Naive thymus-derived CD4-positive, alpha-beta T cell (primary cell): ENCODE measurements around the gene CISTR. TPM values are rescaled to one million over a fixed set of nuclear protein-coding genes. Genes with fewer than 3 reads are reported as not detected.
A peak's percentile ranks its signal among the peaks of the same experiment; 100 is the strongest.

Experiments
- ATAC-seq: fragments of 150-1000 bp; cut with Tn5 transposase; 2 replicates; pipeline ENCODE4 v1.10.0; 2021; ENCODE audit warnings: mild to moderate bottlenecking, moderate library complexity
- CTCF ChIA-PET: fragments of 350-600 bp; sonication (Branson Sonifier 250); formaldehyde crosslinking; loops from one replicate; lab custom pipeline; 2021; ENCODE audit warnings: antibody characterized with exemption; lab: Charles Lee
- POLR2A ChIA-PET: fragments of 350-600 bp; sonication (Branson Sonifier 250); formaldehyde crosslinking; loops from one replicate; lab custom pipeline; 2021; ENCODE audit warnings: antibody characterized with exemption, inconsistent platforms; lab: Charles Lee
- DNase-seq, 9 donors: peaks; one replicate each; pipeline versions ENCODE4 v3.0.0 to v3.0.0-alpha.2; 2020 to 2022; ENCODE audit warnings: mixed read lengths in 1 of 9
- H3K27ac ChIP-seq: one replicate; pipeline ENCODE4 v1.7.0; 2013; ENCODE audit warnings: mild to moderate bottlenecking, low read depth, low read length, moderate library complexity
- H3K27me3 ChIP-seq, 2 donors: one replicate each; pipeline ENCODE4 v1.7.0; 2013; ENCODE audit warnings: low read length in 2 of 2, mild to moderate bottlenecking in 2 of 2, moderate library complexity in 2 of 2; ENCODE audit not compliant: control insufficient read depth in 2 of 2, insufficient read depth in 2 of 2
- H3K36me3 ChIP-seq, 3 experiments: 1 replicate in 2 of 3; 2 replicates in 1 of 3; pipeline ENCODE4 v1.7.0; 2013; ENCODE audit warnings: low read length in 3 of 3, mild to moderate bottlenecking in 3 of 3, moderate library complexity in 1 of 3; ENCODE audit not compliant: insufficient read depth in 3 of 3, control insufficient read depth in 2 of 3
- H3K4me1 ChIP-seq, 2 donors: one replicate each; pipeline ENCODE4 v1.7.0; 2013; ENCODE audit warnings: low read length in 2 of 2, mild to moderate bottlenecking in 2 of 2, moderate library complexity in 1 of 2; ENCODE audit not compliant: control insufficient read depth in 2 of 2, insufficient read depth in 2 of 2
- H3K4me3 ChIP-seq: 2 replicates; pipeline ENCODE4 v1.7.0; 2013; ENCODE audit warnings: mild to moderate bottlenecking, low read length
- H3K9me3 ChIP-seq, 3 experiments: 1 replicate in 2 of 3; 2 replicates in 1 of 3; pipeline ENCODE4 v1.7.0; 2013; ENCODE audit warnings: low read length in 3 of 3; ENCODE audit not compliant: control insufficient read depth in 2 of 3
- H3K27ac Mint-ChIP-seq, 9 donors: one replicate each; pipeline ENCODE4 v1.8.0; 2020 to 2022; ENCODE audit warnings: mixed read lengths in 9 of 9, mild to moderate bottlenecking in 8 of 9, moderate library complexity in 5 of 9, inconsistent platforms in 2 of 9
- H3K27me3 Mint-ChIP-seq, 5 donors: one replicate each; pipeline ENCODE4 v1.8.0; 2021 to 2022; ENCODE audit warnings: mixed read lengths in 5 of 5, mild to moderate bottlenecking in 1 of 5
- H3K36me3 Mint-ChIP-seq, 5 donors: one replicate each; pipeline ENCODE4 v1.8.0; 2020 to 2022; ENCODE audit warnings: mixed read lengths in 5 of 5, mild to moderate bottlenecking in 3 of 5, inconsistent platforms in 1 of 5
- H3K4me1 Mint-ChIP-seq, 7 donors: one replicate each; pipeline ENCODE4 v1.8.0; 2020 to 2022; ENCODE audit warnings: mixed read lengths in 7 of 7, mild to moderate bottlenecking in 3 of 7, inconsistent platforms in 1 of 7
- H3K4me3 Mint-ChIP-seq, 10 donors: one replicate each; pipeline ENCODE4 v1.8.0; 2020 to 2022; ENCODE audit warnings: mild to moderate bottlenecking in 10 of 10, mixed read lengths in 10 of 10, moderate library complexity in 6 of 10, inconsistent platforms in 2 of 10
- H3K9me3 Mint-ChIP-seq, 11 donors: one replicate each; pipeline ENCODE4 v1.8.0; 2020 to 2022; ENCODE audit warnings: mixed read lengths in 11 of 11, mild to moderate bottlenecking in 4 of 11, inconsistent platforms in 1 of 11, moderate library complexity in 1 of 11
- intact Hi-C, 2 donors: fragments of 100-400 bp; cut with micrococcal nuclease; formaldehyde crosslinking; loops; one replicate each; pipeline ENCODE4 v1.15.1; 2023
- polyA plus RNA-seq, 2 donors: library from polyadenylated mRNA; unstranded; fragments of 300-500 nt; fragmentation: Illumina TruSeq; gene quantifications; one replicate each; pipeline ENCODE4 v1.2.3, GENCODE V29; 2021
- total RNA-seq, 6 experiments: library from RNA in 5 of 6; stranded (reverse) in 5 of 6; gene quantifications; 1 replicate in 5 of 6; 2 replicates in 1 of 6; pipeline ENCODE4 v1.2.3 and lab custom pipeline; 2021 to 2026

Gene CISTR
- total RNA-seq: not detected
- polyA plus RNA-seq: not detected
- total RNA-seq (lab: John Stamatoyannopoulos, UW): not detected

DNA sequence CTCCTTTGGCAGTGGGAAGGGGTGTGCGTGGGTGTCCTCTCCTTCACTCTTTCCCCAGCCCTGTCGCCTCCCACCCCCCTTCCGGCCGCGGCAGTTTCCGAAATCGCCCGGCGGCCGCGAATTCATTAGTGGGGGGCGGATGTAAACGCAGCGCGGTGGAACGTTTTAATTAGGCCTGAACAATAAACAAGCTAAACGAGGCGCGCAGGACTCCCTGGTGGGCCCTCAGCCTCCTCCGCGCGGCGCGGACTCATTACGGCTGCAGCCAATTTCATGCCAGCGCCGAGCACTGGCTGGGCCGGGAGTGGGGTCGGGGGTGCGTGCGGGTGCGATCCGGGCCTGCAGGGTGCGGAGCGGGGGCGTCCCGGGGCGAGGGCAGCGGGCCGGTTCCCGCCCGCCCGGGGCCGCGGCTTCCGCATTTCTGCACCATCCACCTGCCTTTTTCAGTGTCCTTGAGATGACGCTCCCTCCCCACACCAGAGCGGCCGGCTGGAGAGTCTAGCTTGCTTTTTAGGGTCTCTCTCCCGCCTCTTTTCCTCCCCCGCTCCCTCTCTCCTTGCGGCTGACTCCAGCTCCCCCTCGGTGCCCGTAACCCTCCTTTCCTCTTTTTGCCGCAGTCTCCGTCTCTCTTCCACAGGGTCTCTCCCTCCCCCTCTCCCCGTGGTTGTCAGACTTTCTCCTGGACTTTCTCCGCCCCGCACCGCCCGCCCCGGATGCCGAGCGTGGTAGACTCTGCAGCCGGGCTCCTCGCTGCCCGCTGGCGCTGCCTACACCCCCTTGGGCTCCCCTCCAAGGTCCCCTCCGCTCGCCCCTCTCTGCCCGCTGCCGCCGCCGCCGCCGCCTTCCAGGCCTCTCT lies at the start of gene CISTR:
Gene CISTR (minus strand): TSS at position 644 of the 856 bp plus-strand sequence.
- H3K9me3 ChIP-seq: no peaks in the 10 kb centered on the region
- H3K4me1 Mint-ChIP-seq: peaks cover 0 to 27% (median 3%) of the 10 kb centered on the region in 7 donors
- H3K4me3 Mint-ChIP-seq: no peak within 1 kb of the TSS
- peak within 1 kb of the TSS; percentile 49 for H3K4me3 ChIP-seq
- no peaks in the 10 kb centered on the region for H3K36me3 ChIP-seq
- ATAC-seq: peak; percentile 20
- intact Hi-C loops: loop anchor here in 1 of 2 donors (10.0 kb wide), 1 partner anchor 523 kb away; no protein-coding TSS in a partner anchor
- H3K4me1 ChIP-seq: peaks cover 9 to 23% of the 10 kb centered on the region in 2 donors
- peak in 2 of 9 donors; percentile 24 to 53 for DNase-seq
- H3K36me3 Mint-ChIP-seq: no peaks in the 10 kb centered on the region
- peaks cover 0 to 4% (median 0%) of the 10 kb centered on the region in 11 donors for H3K9me3 Mint-ChIP-seq
- ChIA-PET CTCF (interaction anchor here (1.0 to 3.3 kb wide), 3 partner anchors 8 to 49 kb away, joined by 3 to 20 read pairs (median 6); no protein-coding TSS in a partner anchor), POLR2A (interaction anchor here (1.0 to 1.1 kb wide), 2 partner anchors 25 to 49 kb away, joined by 3 read pairs; partner anchors contain the start of gene CALCOCO1)
- peaks cover 0 to 9% (median 0%) of the 10 kb centered on the region in 5 donors for H3K27me3 Mint-ChIP-seq
- no peaks in the 10 kb centered on the region for H3K27me3 ChIP-seq
- H3K27ac ChIP-seq: no peak within 1 kb of the TSS
- H3K27ac Mint-ChIP-seq: peak within 1 kb of the TSS in 1 of 9 donors; percentile 17

DNA sequence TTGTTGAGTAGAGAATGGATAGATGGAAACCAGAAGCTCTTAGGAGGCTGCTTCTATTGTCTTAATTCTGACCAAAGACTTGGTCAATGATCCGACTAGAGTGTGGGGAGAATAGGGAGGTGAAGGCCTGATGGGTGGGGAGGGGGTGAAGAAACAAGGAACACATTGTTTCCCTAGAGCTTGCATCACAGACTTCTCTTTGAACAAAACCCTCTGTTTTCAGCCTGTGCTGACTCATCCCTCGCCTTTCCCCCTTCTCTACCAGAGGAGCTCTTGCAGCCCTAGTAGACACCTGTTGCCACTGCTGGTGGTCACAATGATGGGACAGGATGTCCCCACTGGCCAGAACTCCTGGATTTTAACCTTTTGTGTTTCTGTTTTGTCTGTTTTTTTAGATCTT lies 46.8 kb upstream of the CISTR start:
- Mint-ChIP-seq H3K4me1 (no peaks in the 10 kb centered on the region), H3K27ac (no peak overlapping the region), H3K27me3 (peaks cover 40 to 56% (median 43%) of the 10 kb centered on the region in 5 donors), H3K36me3 (peaks cover 0 to 4% (median 0%) of the 10 kb centered on the region in 5 donors), H3K9me3 (peaks cover 0 to 2% (median 0%) of the 10 kb centered on the region in 11 donors), H3K4me3 (no peak overlapping the region)
- Histone ChIP-seq H3K27me3 (no peaks in the 10 kb centered on the region), H3K4me1 (no peaks in the 10 kb centered on the region), H3K36me3 (no peaks in the 10 kb centered on the region), H3K27ac (no peak overlapping the region), H3K9me3 (no peaks in the 10 kb centered on the region), H3K4me3 (no peak overlapping the region)
- intact Hi-C loops: no loop called here
- ATAC-seq (no peak), DNase-seq (no peak)
- ChIA-PET POLR2A (no interaction called here), CTCF (no interaction called here)

DNA sequence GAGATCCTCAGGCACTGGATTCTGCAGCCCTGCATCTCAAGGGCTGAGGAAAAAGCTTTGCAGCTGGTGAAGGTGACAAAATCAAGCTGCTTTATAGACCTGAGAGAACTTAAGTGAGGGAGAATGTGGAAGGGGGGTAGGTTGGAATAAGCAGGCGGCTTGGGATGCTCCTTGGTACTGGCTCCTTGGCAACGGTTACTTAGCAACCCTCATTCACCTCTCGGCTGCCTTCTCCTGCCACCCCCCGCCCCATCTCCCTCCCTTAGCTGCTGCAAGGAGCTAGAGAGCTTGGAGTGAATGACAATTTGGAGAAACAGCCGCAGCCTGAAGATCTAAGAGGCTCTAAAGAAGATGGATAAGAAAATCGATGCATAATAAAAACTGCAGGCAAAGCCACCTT lies 44.1 kb upstream of the CISTR start:
- intact Hi-C loops: no loop called here
- no peak for ATAC-seq

DNA sequence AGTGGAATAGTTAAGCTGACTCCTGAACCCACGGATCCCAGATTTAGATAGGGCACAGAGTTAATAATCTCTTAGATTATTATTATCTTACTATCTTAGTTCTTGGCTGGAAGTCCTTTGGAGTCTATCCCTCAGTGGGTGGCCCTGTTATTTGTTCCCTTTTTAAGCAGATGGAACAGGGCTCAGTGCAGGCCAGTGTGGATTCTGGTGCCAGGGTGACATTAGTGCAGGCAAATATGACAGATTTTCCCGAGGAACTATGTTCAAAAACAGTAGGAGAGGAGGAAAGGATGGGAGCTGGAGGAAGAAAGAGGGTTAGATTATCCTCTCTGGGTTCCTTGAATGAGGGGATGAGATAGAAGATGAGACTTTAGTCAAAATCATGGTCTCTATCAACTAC lies 41.4 kb upstream of the CISTR start:
- CTCF ChIA-PET: interaction anchor here (0.6 to 0.8 kb wide), 2 partner anchors 397 to 420 kb away, joined by 3 read pairs; no protein-coding TSS in a partner anchor

More for the DNA sequence above, 44.1 kb upstream of the CISTR start:
- no peak overlapping the region for H3K4me3 Mint-ChIP-seq
- Histone ChIP-seq H3K4me3 (no peak overlapping the region), H3K4me1 (no peaks in the 10 kb centered on the region), H3K9me3 (no peaks in the 10 kb centered on the region), H3K36me3 (no peaks in the 10 kb centered on the region), H3K27ac (no peak overlapping the region), H3K27me3 (no peaks in the 10 kb centered on the region)
- H3K27ac Mint-ChIP-seq: no peak overlapping the region
- no peaks in the 10 kb centered on the region for H3K4me1 Mint-ChIP-seq
- peaks cover 0 to 1% (median 0%) of the 10 kb centered on the region in 11 donors for H3K9me3 Mint-ChIP-seq
- peaks cover 0 to 4% (median 0%) of the 10 kb centered on the region in 5 donors for H3K36me3 Mint-ChIP-seq
- ChIA-PET POLR2A (no interaction called here), CTCF (no interaction called here)
- DNase-seq: no peak
- H3K27me3 Mint-ChIP-seq: peaks cover 18 to 38% (median 30%) of the 10 kb centered on the region in 5 donors

DNA sequence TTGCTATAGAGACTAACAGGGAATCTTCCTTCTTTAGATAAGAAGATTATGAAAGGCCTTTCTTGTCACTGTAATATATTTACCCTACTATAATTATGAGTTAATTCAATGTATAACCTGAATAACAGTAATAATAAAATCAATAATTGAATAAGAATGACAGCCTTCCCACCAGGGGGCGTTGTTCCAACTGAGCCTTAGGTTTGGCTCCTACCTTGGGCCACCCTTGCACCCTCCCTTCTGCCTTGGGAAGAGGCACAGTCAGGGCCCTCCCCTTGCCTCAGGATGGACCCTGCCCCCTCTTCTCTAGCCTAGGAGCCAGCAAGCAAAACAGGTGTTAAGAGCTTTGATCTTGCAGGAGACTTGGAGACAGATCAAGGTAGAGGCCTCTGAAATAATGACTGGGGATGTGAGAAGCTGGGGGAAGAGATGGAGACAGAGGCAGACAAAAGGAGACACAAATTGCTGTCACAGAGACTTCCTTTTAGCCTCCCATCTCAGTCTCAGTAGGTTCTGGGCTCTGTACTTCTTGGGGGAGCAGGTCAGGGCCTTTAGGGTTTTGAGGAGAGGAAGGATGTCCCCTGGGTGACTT lies 40.1 kb upstream of the CISTR start:
- DNase-seq (peak in 5 of 9 donors; percentile 1 to 23 (median 14)), ATAC-seq (no peak)
- Mint-ChIP-seq H3K27ac (no peak overlapping the region), H3K9me3 (no peaks in the 10 kb centered on the region), H3K4me3 (no peak overlapping the region), H3K27me3 (peaks cover 18 to 35% (median 24%) of the 10 kb centered on the region in 5 donors), H3K36me3 (peaks cover 0 to under 1% (median 0%) of the 10 kb centered on the region in 5 donors), H3K4me1 (no peaks in the 10 kb centered on the region)
- Histone ChIP-seq H3K36me3 (no peaks in the 10 kb centered on the region), H3K4me1 (no peaks in the 10 kb centered on the region), H3K27ac (no peak overlapping the region), H3K27me3 (peaks cover 0 to 2% of the 10 kb centered on the region in 2 donors), H3K9me3 (no peaks in the 10 kb centered on the region), H3K4me3 (no peak overlapping the region)
- intact Hi-C loops: loop anchor here in 1 of 2 donors (2.0 kb wide), 1 partner anchor 197 kb away; no protein-coding TSS in a partner anchor
- POLR2A ChIA-PET: no interaction called here
- CTCF ChIA-PET: interaction anchor here (0.6 to 1.1 kb wide), 3 partner anchors 8 to 425 kb away, joined by 3 read pairs; no protein-coding TSS in a partner anchor

More for the DNA sequence above, 41.4 kb upstream of the CISTR start:
- no peak for DNase-seq
- Histone ChIP-seq H3K27me3 (peaks cover 0 to 2% of the 10 kb centered on the region in 2 donors), H3K27ac (no peak overlapping the region), H3K9me3 (no peaks in the 10 kb centered on the region), H3K4me1 (no peaks in the 10 kb centered on the region), H3K36me3 (no peaks in the 10 kb centered on the region), H3K4me3 (no peak overlapping the region)
- Mint-ChIP-seq H3K4me1 (no peaks in the 10 kb centered on the region), H3K27me3 (peaks cover 18 to 39% (median 31%) of the 10 kb centered on the region in 5 donors), H3K4me3 (no peak overlapping the region), H3K36me3 (peaks cover 0 to 4% (median 0%) of the 10 kb centered on the region in 5 donors), H3K27ac (no peak overlapping the region), H3K9me3 (peaks cover 0 to 1% (median 0%) of the 10 kb centered on the region in 11 donors)
- no peak for ATAC-seq
- POLR2A ChIA-PET: no interaction called here
- intact Hi-C loops: no loop called here

DNA sequence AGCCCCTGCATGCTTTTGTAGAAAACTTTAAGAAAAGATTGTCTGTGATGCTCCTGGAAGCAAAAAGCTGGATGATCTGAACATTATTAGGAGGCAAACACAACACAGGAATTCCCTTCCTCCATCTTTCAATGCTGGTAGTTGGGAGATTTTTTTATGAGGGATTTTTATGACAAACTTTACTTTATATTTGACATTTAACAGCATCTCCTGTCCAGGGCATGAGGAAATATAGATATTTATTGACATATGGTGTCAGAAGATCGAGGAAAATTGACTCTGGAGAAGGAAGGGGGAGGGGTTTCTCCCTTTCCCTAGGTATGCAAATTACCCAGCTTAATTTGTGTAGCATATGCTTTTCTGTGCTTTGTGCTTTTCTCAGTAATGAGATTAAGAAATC lies 37.8 kb upstream of the CISTR start:
- Mint-ChIP-seq H3K9me3 (no peaks in the 10 kb centered on the region), H3K4me1 (no peaks in the 10 kb centered on the region), H3K27ac (no peak overlapping the region), H3K27me3 (peaks cover 24 to 47% (median 36%) of the 10 kb centered on the region in 5 donors), H3K36me3 (no peaks in the 10 kb centered on the region), H3K4me3 (no peak overlapping the region)
- Histone ChIP-seq H3K9me3 (no peaks in the 10 kb centered on the region), H3K36me3 (no peaks in the 10 kb centered on the region), H3K4me3 (no peak overlapping the region), H3K4me1 (no peaks in the 10 kb centered on the region), H3K27me3 (peaks cover 0 to 2% of the 10 kb centered on the region in 2 donors), H3K27ac (no peak overlapping the region)
- DNase-seq (no peak), ATAC-seq (no peak)
- intact Hi-C loops: no loop called here
- CTCF ChIA-PET: no interaction called here
- POLR2A ChIA-PET: no interaction called here
